Stimulated activated CD4-positive, alpha-beta T cell treated with anti-CD3 and anti-CD28 coated beads, Interleukin-2, amount 100 ng/mL, for 4 hours (primary cell): Measurements from ENCODE around the gene SDC1.
"Not testable (repeated sequence)": the region's sequence is repeated elsewhere in the genome, so short reads cannot be mapped to it uniquely, and the experiment has no call there.

Experiments used
- DNase-seq: peaks from one replicate; pipeline ENCODE4 v3.0.0-alpha.2; 2020; ENCODE audit warnings: low read depth

The SDC1 gene

DNA sequence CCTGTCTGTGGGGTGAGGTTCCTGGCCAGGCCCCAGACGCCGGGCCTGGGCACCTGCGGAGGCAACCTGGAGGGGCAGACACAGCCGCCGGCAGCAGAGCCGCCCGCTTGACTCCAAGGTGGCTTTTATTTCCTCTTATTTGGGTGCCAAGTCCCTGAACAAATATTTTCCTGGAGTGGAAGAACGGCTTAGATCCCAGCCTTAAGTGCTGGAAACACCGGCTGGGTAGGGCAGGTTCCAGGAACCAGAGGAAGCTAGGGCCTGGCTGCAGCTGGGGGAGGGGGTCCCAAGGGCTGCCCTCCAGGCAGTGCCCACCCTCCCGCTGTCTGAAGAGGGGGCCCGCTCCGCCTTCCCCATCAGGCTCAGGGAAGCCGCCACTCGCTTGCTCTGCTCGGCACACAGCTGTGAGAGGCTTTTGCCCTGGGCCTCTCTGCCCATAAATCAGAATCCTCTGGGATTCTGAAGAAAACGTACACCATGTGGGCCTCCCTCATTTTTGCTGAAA lies 28.2 kb downstream of the SDC1 start:
- no peak for DNase-seq

DNA sequence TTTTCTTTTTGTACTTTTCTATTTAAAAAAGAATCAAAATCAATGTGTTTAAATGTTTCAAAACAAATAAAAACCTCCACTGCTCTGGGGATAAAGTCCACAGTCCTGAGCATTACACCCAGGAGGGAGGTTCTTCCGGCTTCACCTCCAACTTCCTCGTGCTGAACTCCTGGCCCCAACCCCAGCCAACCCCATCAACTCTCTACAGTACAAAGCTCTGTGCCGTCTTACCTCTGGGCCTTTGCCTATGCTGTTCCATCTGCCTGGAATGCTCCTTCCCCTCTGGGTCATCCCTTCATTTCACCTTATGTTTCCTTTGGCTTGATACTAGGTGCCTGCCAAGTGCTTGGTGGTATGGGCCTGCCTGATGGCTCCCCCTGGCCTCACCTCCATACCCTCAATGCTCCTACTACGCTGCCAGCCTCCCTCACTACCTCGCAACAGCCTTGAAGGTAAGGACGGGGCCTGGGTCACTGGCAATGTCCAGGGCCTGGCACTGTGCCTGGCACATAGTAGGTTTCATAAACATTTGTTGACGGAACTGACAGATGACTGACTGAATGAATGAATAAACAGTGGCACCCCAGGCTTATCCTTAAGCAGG lies 28.8 kb downstream of the SDC1 start:
- no peak for DNase-seq

DNA sequence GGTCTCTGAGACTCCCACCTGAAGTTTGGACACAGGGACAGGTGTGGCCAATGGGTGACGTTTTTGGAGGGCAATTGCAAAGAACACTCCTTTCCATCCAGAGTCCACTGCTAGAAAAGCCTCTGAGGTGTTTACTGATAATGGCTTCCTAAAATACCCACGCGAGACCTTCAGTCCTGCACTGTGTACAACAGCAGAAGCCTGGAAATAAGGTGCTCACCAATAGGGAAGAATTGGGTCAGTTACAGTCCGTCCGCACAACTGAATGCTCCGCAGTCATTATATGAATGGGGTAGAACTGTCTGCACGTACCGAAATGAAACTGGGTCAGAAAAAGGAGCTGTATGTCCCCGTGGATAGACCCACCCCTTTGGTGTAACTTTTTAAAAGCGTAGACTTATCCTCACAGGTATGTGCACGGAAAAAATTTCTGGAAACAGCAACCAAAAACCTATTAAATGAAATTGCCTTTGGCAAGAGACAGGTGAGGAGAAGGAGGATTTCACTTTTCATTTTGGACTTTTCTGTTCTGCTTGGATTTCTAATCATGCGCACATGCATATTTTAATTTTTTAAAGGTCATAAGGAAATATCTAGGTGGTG lies 29.4 kb downstream of the SDC1 start:
- DNase-seq: no peak

DNA sequence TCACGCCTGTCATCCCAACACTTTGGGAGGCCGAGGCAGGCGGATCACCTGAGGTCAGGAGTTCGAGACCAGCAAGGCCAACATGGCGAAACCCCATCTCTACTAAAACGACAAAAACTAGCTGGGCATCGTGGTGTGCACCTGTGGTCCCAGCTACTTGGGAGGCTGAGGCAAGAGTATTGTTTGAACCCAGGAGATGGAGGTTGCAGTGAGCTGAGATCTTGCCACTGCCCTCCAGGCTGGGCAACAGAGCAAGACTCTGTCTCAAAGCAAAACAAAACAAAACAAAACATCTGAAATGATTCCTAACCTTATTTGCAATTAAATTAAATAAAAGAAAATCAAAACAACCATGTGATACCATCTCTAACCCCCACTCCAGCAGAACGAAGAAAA lies 29.9 kb downstream of the SDC1 start:
- not testable (repeated sequence) for DNase-seq

DNA sequence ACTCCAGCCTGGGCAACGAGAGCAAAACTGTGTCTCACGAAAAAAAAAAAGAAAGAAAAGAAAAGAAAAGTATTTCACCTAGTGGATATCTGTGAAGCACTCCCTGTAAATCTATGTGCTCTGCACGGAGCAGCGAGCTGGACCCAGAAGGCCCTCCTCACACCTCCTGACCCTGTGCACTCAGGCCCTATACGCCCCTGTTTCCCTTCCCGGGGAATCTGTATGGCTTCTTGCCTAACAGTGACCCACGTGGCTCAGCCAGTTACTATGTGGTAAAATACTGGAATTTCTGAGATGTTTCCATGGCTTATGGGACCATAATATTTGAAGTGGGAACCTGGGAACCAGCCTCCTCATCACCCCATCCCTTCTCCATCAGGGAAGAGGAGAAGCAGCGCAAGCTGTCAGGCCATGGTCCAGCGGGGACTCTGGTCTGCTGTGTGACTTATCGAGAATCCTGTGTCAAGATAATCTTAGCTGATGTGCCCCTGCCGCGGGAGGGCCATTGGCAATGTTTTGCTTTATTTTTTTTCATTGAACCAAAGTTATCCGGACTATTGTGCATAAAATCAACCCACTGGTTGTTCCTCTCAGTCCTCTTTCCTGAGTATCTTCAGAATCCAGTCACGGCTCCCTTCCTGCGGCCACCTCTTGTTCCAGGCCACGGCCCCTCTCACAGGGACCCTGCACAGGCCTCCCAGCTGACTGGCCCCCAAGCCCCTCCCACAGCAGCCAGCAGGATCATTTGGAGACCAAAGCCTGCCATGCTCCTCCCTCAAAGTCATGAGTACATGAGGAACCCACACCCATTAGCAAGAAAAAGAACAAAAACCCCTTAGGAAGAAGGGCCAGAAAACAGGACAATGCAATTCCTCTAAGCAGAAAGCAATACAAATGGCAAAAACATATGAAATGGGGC lies 30.6 kb downstream of the SDC1 start:
- DNase-seq: no peak

DNA sequence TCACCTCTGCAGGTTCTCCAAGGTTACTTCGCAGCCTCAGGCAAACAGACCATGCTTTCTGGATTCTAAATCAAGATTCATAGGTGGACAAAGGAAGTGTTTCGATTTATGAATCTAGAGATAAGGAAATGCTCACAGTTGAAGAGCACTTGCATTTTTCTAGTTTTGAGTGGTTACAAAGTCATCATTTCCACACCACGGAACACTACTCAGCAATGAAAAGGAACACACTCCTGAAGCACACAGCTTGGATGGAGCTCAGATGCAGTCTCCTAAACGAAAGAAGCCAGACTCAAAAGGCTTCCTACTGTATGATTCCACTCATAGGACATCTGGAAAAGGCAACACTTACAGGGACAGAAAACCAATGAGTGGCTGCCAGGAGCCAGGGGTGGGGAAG lies 31.7 kb downstream of the SDC1 start:
- DNase-seq: no peak

DNA sequence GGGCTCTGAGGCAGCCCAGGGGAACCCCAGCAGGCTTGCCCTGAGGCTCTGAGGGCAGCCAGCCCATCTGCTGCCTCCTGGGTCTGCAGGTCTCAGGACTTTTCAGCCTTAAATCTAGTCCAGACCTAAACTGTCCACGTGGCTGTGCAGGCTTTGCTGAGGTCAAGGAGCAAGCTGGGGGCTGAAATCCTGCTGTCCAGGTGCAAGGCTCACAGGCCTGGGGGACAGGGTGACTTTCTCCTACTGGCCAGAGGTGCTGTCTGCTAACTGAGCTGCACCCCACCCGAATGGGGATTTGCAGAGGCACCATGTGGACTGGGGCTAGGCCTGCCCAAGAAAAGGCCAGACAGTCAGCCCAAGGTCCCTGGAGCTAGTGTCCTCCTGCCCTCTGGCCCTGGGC lies 32.1 kb downstream of the SDC1 start:
- no peak for DNase-seq

DNA sequence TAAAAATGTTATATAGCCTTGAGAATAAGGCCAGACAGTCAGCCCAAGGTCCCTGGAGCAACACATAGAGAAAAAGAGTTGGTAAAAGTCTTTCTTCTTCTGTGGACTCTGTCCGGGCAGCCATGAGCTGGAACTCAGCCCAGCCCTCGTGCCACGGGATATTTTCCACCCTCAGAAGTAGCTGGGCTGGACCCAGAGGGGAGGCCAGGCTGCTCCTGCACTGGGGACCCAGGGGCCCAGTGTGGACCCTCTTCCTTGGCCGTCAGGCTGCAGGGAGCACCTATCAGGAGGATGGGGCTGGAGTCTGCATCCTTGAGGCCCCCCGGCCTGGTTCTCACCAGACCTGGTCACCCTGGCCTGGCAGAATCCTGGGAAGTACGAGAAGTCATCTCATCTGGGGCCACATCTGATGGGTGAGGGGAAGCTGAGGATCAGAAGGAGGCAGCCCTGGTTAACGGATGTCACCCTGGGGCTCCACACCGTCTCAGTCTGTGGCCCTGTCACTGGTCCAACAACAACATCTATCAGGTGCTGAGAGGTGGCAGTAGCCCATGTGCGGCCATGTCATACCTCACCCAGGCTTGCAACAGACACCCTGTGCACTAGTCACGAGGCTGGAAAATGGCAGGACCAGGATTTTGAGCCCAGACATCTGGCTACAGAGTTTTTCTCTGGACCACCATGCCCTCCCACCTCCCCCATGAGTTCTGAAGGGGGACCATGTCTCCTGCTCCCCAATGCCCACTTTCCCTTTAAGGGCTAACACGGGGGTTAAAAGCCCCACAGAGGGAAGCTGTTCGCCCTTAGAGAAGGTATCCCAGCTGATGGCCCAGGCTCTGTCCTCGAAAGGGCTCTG lies 33.0 kb downstream of the SDC1 start:
- DNase-seq: no peak

DNA sequence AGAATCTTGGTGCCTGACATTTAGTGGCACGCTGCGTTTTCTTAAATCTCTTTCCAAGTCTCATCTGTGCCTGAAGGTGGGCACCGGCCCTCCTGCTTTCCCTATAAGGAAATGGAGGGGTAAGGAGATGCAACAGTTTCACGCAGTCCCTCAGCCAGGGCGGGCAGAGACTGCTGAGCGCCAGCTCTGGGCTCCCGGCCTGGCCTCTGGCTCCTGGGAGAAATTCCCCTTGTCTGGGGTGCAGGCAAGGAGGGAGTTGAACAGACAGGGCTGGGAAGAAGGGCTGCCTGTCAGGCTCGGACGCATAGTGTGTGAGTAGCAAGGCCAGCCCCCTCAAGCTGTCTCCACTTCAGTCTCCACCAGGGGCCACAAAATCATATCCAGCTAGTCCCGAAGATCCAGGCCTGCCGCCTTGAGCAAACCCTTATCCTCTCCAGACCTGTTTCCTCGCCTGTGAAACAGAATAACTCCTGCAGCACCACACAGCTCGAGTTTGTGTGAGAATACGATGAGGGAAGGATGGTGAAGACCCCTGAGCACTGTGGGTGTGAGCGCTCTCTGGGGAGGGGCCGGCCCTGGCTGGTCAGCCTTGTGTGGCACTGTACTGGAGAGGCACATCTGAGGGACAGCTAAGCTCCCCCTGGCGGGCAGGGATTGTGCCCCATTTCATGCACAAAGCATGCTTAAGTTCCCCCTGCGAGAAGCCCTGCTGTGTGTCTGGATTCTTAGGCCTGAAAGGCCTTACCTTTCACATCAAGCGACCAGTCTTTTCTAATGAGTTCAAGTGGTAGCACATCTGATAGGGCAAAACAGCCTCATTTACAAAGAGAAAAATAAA lies 33.8 kb downstream of the SDC1 start:
- no peak for DNase-seq

DNA sequence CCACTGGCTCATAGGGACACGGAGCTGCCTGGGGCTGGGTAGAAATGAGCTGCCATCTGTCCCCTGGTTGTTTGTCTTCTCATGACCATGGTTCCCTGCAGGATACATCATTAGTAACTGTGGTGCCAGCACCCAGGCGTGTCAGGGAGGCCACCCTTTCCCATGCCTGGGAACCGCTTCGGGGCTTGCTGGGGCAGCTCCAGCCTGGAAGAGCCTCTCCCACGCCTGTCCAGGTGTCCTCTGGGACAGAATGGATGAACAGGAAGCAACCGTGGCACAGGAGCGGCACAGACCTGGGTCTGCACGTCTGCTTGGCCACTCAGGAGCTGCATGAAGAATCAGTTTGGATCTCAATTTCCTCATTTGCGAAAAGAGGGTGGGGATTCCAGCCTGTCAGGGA lies 34.8 kb downstream of the SDC1 start:
- no peak for DNase-seq

DNA sequence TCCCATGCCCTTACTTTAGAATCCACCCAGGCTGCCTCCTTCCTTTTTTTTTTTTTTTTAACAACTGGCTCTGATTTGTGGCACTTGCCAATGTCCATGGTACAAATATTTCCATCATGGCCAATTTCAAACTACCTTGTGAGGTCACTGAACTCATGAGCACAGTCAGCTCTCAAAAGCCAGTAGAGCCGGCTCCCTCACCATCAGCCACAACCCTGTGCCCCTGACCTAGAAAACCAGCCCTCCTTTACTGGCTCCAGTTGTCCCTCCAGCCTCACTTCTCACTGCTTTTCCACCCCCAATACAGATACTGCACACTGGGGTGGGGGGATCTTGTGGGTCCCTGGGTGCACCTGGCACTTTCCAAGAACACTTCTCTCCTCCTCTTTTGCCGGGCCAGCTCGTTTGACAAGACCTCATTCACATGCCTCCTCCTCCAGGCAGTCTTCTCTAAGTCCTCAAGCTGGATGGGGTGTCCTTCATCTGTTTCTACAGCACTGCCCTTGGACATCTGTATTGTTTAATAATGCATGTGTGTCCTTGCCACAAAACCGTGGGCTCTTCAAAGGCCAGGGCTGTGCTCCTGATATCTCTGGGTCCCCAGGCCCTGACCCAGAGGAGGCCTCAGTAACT lies 35.5 kb downstream of the SDC1 start:
- no peak for DNase-seq

DNA sequence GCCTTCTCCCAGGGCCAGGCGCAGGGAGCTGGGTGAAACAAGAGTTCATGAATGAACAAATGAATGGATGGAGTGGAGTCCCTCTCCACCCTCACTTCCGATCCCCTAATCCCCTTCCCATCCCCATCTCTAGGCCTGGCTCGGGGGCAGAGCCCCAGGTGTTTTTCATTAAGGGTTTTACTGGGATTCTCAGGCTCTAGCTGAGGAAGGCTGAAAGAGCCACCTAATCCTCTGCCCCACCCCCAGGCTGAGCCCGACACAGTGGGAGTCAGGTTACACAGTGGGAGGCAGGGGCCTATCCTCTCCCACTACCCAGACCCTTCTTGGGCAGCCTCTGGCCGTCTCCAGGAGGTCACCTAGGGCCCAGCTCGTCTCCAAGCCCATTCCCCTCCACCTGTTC lies 36.1 kb downstream of the SDC1 start:
- DNase-seq: no peak

DNA sequence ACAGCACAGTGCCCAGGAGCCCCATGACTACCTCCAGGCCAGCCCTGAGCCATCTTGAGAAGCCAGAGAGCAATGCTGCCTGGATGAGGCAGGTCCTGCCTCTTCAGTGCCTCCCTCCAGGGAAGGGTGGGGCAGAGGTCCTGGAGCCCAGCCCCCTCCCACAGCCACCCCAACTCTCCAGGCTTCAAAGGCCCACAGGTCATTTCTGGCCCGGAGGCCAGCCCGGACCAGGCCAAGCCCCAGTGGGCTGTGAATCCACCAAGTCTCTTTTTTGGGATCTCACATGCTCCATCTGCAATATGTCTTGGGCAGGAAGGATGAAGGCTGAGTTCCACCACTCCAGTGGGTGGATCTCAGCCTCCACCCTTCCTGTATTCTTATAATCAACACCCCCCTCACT lies 36.7 kb downstream of the SDC1 start:
- DNase-seq: no peak

DNA sequence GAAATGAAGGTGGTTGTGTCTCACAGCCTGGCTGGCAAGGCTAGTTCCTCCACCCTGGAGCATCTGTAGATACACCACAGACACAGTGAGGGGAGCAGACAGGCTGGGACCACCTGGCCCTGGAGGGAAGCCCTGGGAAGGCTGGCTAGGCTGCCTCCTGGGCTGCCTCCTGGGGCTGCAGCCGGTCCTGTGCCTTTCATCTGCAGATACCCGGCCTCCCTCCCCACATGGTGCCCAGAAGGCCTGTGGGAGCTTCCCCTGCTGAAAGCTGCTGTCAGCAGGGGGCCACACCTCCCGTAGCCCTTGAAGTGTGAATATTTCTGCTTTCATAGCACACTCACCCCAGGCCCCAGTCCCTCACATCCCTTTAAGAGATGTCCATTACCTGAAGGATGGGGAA lies 37.6 kb downstream of the SDC1 start:
- DNase-seq: no peak

DNA sequence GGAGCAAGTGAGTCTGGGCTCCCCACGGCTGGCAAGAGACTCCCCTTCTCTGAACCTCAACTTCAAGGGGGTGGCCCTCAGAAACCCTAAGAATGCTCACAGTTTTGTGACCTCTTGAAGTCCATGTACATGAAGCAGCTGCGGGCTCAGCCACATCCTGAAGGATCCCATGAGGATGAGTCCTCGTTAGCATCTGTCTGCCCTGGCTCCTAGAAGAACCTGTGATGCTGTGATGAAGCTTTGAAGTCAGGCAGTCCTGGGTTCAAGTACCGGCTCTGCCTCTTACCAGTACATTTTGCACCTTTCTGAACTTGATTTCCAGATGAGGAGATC lies 38.1 kb downstream of the SDC1 start:
- DNase-seq: no peak

DNA sequence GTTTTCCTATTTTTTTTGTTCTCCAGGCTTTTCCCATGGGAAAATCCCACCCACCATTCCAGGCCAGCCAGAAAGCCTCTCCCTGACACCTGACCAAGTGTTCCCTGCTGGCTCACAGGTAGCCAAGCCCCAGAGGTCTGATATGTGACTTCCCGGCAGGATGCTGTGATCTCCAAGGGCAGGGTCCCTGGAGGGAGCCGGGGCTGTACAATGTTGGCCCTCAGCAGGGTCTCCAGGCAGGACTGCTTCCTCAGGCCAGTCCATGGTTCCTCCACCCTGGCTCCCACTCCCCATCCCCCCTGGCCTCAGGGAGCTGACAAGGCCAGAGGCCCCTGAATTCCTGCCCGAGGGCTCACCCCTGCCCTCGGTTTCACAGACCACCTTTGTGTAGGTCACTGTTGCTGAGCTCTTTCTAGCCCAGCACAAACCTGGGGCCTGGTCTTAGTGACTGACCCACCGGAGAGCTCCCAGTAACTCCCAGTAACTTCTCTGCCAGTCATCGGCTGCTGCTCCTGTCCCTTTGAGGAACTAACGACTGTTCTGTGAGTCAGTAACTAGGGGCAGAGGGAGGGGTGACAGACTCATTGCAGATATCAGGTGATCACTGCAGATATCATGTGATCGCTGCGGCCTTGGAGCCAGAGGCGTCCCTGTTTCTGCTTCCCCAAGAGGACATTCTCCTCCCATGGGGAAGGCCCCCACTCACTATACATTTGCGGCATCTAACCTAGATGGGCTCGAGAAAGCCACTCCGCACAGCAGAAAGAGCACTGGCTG lies 38.7 kb downstream of the SDC1 start:
- no peak for DNase-seq

DNA sequence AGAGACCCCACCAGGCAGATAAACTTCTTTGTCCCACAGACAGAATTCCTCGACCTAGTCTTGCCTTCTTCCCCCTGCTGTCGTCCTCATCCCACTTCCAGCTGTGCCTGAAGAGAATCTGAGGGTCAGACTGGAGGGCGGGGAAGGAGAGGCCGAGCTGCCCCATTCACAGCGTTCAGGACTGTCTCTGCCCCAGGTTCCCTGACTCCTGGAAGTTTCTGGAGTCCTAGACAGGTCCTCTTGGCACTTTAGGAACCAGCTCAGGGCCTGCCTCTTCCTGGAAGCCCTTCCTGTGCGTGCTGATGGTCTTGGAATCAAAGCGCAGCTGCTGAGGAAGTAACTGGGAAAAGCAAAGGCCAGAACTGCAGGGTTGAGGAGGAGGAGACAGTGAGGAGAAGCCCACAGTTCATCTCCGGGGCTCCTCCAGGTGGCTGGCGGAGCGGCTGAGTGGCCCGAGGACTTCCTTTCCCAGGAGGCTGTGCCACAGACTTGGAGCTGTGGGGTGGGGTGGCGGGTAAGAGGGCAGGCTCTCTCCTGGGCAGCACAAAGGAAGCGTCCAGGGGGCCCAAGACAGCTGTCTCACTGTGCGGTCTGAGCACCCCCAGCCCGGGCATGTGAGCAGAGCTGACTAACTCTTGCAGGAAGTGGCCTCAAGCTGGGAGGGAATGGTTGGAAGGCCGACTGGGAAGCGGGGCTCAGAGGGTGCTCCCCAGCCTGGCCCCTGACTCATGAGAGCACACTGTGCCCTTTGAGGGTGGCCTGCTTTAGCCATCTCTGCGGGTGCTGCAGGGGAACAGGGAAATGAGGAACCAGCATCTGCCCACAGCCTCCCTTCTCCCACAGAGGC lies 39.5 kb downstream of the SDC1 start:
- DNase-seq: no peak

DNA sequence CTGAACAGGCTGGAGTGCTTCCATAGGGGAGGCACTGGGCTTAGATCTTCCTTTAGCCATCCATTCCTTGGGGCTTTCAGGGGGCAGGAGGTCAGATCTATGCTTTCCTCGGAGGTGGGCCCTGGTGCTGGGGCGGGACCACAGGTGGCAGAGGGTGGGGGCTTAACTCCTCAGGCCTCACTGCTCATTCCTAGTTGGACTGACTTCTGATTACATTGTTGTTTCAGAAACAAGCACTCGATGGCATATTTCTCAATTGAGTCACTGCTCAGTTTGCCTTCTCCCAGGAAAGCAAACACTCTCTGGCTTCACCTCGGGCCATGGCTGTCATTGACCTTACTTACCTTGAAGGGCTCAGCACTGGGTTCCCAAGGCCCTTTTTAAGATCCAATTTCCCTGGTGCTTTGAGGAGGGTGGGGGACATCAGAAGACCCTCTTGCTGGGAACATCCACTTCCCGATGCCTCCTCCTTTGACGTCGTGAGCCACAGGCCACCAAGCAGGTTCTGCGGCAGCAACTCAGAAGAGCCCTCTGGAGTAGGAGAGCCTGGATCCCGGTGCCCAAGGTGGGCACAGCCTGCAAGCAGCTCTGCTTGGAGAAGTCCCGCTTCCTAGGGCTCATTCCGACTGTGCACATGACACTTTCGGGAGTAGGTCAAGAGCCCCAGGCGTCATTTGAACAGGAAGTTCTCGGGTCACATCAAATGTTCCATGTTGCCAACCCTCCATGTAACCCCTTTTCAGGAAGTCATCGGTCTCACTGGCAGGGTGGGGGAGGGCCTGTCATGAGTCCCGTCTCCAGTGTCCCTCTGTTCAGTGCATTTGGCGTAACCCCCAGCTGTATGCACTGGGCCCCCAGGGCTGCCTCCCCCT lies 40.6 kb downstream of the SDC1 start:
- DNase-seq: no peak
